ENCODE results near the gene FRRS1. TPM values are rescaled to one million over a fixed set of nuclear protein-coding genes. Genes with fewer than 3 reads are reported as not detected.

Gene FRRS1
- total RNA-seq, 6 experiments from 2014 or later = 0.22 to 1.1 (median 0.41) TPM

- TF ChIP-seq CTCF (IDR thresholded peaks at IDR 0.05) = no peak
- no peaks in the 10 kb centered on the region for H3K4me1 Mint-ChIP-seq (ENCODE audit: low read depth)
- DNase-seq = no peak
- H3K27ac Mint-ChIP-seq = no peak overlapping the region
- H3K9me3 Mint-ChIP-seq = no peaks in the 10 kb centered on the region
- no peaks in the 10 kb centered on the region for H3K36me3 Mint-ChIP-seq (ENCODE audit: low read depth)
- no peak overlapping the region for H3K4me3 Mint-ChIP-seq
- peaks cover 5% of the 10 kb centered on the region; the same call in 1 of the 2 replicates for H3K27me3 Mint-ChIP-seq (ENCODE audit: insufficient read depth)
Observed at GRCh38 chr1:99705385-99705784, 61.0 kb downstream of the FRRS1 start.

GRCh38 chr1:99704356-99704816 is 62.0 kb downstream of the FRRS1 start:
- Mint-ChIP-seq H3K36me3 (ENCODE audit: low read depth) (no peaks in the 10 kb centered on the region), H3K27me3 (ENCODE audit: insufficient read depth) (peaks cover 5% of the 10 kb centered on the region; the same call in 1 of the 2 replicates), H3K4me3 (no peak overlapping the region), H3K27ac (no peak overlapping the region), H3K4me1 (ENCODE audit: low read depth) (no peaks in the 10 kb centered on the region), H3K9me3 (no peaks in the 10 kb centered on the region)
- TF ChIP-seq CTCF (IDR thresholded peaks at IDR 0.05) = no peak
- DNase-seq = no peak

GRCh38 chr1:99702221-99702620 is 64.2 kb downstream of the FRRS1 start:
- DNase-seq = no peak
- no peak for TF ChIP-seq CTCF (IDR thresholded peaks at IDR 0.05)
- Mint-ChIP-seq H3K4me3 (no peak overlapping the region), H3K9me3 (no peaks in the 10 kb centered on the region), H3K36me3 (ENCODE audit: low read depth) (no peaks in the 10 kb centered on the region), H3K27me3 (ENCODE audit: insufficient read depth) (peaks cover 8% of the 10 kb centered on the region), H3K4me1 (ENCODE audit: low read depth) (no peaks in the 10 kb centered on the region), H3K27ac (no peak overlapping the region)

GRCh38 chr1:99700020-99700419 is 66.4 kb downstream of the FRRS1 start:
- no peak for DNase-seq
- no peaks in the 10 kb centered on the region for H3K9me3 Mint-ChIP-seq
- H3K36me3 Mint-ChIP-seq (ENCODE audit: low read depth) = no peaks in the 10 kb centered on the region
- no peaks in the 10 kb centered on the region for H3K4me1 Mint-ChIP-seq (ENCODE audit: low read depth)
- TF ChIP-seq CTCF (IDR thresholded peaks at IDR 0.05) = no peak
- H3K27me3 Mint-ChIP-seq (ENCODE audit: insufficient read depth) = peaks cover 14% of the 10 kb centered on the region
- no peak overlapping the region for H3K4me3 Mint-ChIP-seq
- no peak overlapping the region for H3K27ac Mint-ChIP-seq

GRCh38 chr1:99697580-99697979 is 68.9 kb downstream of the FRRS1 start:
- Mint-ChIP-seq H3K4me3 (no peak overlapping the region), H3K9me3 (no peaks in the 10 kb centered on the region), H3K4me1 (ENCODE audit: low read depth) (no peaks in the 10 kb centered on the region), H3K27ac (no peak overlapping the region), H3K27me3 (ENCODE audit: insufficient read depth) (peaks cover 14% of the 10 kb centered on the region), H3K36me3 (ENCODE audit: low read depth) (no peaks in the 10 kb centered on the region)
- no peak for TF ChIP-seq CTCF (IDR thresholded peaks at IDR 0.05)
- no peak for DNase-seq

GRCh38 chr1:99696616-99697015 is 69.8 kb downstream of the FRRS1 start:
- no peaks in the 10 kb centered on the region for H3K36me3 Mint-ChIP-seq (ENCODE audit: low read depth)
- H3K4me1 Mint-ChIP-seq (ENCODE audit: low read depth) = no peaks in the 10 kb centered on the region
- no peak overlapping the region for H3K4me3 Mint-ChIP-seq
- TF ChIP-seq CTCF (IDR thresholded peaks at IDR 0.05) = no peak
- no peaks in the 10 kb centered on the region for H3K9me3 Mint-ChIP-seq
- peaks cover 14% of the 10 kb centered on the region for H3K27me3 Mint-ChIP-seq (ENCODE audit: insufficient read depth)
- no peak overlapping the region for H3K27ac Mint-ChIP-seq
- DNase-seq = no peak
